HG03442 (cell line): Measurements from ENCODE around the gene CARS2.
A peak's percentile ranks its signal among the peaks of the same experiment; 100 is the strongest.
"Not testable (repeated sequence)": the region's sequence is repeated elsewhere in the genome, so short reads cannot be mapped to it uniquely, and the experiment has no call there.

Experiments
- ATAC-seq: cut with Tn5 transposase; IDR thresholded peaks from one replicate; pipeline ENCODE4 v1.9.1; 2021; ENCODE audit warnings: mild to moderate bottlenecking, moderate library complexity; ENCODE audit not compliant: unreplicated experiment

The CARS2 gene

DNA sequence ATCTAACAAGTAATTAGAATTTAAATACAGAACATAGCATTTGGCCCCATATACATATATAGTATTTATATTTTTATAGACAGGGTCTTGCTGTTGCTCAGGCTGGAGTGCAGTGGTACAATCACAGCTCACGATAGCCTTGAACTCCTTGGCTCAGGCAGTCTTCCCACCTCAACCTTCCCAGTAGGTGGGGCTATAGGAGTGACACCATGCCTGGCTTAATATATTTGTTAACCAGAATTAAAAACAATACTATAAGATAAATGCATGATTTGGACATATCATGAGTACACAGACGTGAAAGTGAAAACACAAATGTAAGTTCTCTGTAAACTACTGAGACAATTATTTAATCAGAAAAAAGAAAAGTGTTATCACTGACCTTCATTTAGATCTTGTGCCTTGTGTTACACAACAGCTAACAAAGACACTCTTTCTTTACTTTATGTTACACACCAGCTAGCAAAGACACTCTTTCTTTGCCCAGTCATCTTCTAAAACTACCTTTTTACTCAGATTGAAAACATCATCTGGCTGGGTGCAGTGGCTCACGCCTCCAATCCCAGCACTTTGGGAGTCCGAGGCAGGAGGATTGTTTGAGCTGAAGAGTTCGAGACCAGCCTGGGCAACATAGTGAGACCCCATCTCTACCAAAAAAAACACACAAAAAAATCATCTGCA, 22.6 kb downstream of the CARS2 start:
- ATAC-seq, result no peak

DNA sequence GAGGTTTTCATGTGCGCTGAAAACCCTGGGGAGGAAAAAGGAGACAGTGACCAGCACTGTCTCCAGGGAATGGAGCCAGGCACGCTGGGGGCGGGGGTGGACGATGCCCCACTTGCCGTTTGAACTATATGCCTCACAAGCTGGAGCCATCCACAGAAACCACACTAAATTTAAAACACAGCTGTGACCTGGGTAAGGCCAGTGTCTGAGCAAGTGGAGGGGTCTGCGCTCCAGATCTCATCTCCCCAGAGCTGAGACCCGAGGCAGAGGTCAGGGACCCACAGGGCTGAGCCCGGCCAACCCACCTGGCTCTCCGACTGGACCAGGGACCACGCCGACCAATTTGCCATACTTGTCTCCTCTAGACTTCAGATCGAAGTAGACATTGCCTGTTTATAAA, 23.2 kb downstream of the CARS2 start:
- no peak for ATAC-seq

DNA sequence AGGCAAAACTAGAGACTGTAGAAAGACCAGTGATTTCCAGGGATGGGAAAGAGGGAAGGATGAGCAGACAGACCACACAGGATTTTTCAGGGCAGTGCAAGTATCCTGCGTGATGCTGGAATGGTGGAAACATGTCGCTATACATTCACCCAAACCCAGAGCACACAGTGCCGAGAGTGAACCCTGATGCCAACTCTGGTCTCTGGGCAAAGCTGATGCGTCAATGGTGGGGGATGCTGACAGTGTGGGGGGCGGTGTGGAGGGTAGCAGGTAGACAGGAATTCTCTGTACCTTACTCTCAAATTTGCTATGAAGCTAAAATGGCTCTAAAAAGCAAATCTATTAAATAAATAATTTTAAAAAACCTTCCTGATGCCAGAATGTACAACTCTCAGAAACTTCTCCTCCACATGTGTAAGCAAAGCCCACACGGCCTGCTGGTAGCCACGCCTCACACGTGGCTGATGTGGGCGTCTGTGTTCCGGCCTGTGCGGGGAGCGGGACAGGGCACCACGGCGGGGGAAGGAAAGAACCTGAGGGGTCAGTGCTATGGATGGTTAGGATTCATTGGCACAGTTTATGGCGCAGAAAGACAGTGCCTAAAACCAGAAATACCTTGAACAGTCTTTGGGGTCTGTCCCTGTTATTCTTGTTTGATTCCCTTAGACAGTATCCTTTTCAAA, 23.9 kb downstream of the CARS2 start:
- no peak for ATAC-seq

DNA sequence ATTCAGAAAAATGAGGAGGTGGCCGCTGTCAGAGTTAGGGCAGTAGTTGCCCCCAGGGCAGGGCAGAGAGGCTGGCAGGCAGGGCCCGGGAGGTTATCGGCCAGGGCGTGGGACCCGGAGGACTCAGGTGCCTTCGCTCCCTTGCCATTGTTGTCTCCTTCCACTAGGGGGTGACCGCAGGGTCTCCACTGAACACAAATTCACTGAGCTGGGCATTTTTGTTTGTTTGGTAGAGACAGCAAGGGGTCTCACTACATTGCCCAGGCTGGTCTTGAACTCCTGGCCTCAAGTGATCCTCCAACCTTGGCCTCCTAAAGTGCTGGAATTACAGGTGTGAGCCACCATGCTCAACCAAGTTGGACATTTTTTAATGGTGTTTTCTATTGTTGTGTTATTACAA, 25.1 kb downstream of the CARS2 start:
- ATAC-seq, result no peak

DNA sequence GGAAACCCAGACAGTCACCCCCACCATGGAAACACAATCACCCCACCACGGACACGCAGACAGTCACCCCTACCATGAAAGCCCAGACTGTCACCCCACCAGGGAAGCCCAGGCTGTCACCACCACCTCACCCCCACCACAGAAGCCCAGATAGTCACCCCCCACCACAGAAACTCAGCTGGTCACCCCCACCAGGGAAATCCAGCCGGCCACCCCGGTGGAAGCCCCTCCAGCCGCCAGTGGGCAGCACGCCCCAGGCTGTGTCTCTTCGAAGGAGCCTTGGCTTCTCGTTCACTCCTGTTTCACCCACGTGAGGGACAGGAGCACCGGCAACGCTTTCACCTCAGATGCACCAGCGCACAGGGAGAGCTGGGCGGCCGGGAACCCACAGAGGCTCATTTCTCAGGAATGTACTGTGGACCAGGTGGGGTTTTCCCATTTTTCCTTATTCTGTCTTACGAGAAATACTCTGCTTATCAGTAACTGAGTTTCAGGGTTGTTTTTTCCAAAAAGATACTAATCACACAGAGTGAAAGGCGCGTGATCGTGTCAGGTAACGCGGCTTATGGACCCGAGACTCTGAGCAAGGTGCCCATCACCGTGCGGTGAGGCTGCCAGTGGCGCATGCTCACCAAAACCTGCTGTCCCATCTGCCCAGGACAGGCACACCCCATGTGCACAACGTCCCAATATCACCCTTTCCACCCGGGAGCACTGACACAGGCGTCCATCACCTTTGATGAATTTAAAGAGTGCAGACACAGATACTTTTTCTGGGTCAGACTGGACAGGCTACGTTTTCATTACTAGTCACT, 28.0 kb downstream of the CARS2 start:
- no peak for ATAC-seq

DNA sequence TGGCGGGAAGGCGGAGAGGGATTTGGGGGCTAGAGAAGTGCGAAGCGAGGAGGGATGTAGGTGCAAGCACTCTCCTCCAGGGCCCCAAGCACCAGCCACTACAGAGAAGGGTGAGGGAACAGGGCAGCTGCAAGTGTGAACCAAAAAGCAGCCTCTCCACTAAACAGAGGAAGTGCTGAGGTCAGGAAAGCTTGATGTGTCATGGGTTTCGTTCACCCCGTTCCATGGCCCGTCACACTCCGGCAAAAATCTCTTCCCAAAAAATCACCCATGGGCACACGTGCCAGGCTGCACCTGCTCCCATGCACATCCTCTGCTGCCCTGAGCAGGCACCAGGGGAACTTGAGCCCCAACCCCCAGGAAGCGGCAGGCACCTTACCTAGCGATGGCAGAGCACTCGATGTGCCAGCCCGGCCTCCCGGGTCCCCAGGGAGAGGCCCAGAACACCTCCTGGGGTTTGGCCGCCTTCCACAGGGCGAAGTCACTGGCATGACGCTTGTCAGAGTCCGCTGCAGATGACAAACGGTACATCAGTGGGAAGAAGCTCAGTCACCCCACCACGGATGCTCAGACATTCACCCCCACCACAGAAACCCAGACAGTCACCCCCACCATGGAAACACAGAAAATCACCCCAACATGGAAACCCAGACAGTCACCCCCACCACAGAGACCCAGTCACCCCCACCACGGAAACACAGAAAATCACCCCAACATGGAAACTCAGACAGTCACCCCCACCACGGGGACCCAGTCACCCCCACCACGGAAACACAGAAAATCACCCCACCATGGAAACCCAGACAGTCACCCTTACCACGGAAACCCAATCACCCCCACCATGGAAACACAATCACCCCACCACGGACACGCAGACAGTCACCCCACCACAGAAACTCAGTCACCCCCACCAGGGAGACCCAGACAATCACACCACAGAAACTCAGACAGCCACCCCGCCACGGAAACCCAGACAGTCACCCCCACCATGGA, 29.0 kb downstream of the CARS2 start:
- peak; percentile 68 for ATAC-seq

DNA sequence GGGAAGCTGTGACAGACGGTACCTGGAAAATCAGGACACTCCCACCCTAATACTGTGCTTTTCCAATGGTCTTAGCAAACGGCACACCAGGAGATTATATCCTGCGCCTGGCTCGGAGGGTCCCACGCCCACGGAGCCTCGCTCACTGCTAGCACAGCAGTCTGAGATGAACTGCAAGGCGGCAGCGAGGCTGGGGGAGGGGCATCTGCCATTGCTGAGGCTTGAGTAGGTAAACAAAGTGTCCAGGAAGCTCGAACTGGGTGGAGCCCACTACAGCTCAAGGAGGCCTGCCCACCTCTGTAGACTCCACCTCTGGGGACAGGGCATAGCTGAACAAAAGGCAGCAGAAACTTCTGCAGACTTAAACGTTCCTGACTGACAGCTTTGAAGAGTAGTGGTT, 36.1 kb downstream of the CARS2 start:
- not testable (repeated sequence) for ATAC-seq

DNA sequence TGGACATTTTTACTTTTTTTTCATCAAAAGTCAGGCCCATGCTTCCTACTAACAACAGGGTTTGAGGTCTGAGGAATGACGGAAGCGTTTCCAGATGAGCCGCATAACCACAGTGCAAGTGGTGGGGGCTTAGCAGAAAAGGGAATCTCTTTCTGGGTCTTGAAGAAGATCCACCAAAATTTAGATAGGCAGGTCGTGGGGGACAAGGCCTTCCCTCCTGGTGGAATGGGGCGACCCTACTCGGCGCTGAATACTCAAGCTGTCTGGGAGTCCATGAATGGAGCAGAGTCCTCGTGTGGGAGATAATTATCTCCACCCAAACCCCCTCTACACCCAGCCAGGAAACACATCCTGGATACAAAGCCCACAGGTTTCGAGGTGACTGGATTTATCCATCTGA, 36.9 kb downstream of the CARS2 start:
- no peak for ATAC-seq

DNA sequence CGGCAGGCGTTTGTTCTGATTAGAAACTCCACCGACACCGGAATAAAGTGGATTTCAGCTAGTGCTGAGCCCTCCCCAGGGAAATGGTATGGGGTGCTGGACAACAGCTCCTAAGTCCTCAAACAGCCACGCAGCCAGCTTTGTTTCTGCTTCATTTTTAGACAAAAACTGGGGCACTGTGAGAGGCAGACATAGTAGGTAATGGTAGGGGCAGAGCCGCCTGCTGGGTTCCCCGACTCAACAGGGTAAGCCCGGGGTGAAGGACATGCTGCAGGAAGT, 39.7 kb downstream of the CARS2 start:
- no peak for ATAC-seq

DNA sequence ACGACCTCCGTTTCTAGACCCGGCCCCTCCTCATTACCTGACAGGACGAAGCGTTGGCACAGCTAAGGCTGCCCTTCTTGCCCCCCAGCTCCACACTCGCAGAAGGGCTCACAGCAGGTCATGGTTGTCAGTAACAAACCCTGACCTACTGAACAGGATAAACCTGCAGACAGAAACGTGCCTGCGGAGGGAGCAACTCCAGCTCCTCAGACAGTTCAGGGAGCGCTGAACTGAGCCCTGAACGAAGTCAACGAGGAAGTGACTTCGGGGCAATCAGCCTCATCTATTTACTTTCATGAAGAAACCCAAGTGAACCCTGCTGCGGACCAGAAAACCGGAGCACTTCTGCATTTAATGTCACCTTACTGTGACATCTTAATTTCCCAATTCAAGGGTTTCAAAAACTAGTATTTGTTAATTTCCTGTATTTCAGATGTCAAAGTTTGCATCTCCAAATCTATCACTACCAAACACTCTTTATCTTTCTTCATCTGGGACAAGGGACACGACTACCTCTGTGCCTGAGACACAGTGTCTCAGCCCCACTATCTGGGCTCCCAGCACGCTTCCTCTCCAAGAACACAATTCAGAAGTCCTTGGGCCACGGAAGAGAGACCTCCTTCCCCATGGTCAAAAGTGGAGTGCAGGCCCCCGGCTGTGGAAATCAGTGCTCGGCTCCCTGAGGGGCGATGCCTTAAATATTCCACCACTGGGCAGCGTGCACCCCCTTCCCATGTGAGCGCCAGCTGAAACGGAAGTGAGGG, 40.2 kb downstream of the CARS2 start:
- ATAC-seq, result no peak

DNA sequence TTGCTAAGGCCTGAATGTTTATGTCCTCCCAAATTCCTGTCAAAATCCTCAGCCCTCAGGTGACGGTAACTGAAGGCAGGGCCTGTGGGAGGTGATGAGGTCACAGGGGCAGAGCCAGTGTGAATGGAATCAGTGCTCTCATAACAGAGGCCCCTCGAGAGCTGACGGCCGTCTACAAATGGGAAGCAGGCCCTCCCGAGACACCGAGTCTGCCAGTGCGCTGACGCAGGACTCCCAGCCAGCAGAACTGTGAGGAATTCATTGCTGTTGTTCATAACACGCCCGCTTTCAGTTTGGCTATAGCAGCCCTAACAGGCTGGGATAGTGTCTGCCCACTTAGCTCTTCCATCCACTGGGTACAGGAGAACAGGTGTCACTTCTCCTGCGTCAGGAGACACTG, 41.2 kb downstream of the CARS2 start:
- no peak for ATAC-seq

DNA sequence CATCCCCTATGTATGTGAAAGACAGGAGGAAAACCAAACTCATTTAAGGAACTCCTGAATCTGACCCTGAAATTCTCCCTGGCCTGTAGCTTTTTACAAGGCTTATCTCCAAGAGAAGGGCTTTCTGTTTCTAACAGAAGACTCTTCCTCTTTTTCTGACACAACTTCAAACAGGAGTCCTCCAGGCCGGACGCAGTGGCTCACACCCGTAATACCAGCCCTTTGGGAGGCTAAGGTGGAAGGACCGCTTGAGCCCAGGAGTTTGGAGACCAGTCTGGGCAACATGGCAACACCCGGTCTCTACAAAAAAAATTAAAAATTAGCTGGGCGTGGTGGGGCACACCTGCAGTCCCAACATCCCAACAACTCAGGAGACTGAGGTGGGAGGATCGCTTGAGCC, 41.9 kb downstream of the CARS2 start:
- ATAC-seq, result no peak

DNA sequence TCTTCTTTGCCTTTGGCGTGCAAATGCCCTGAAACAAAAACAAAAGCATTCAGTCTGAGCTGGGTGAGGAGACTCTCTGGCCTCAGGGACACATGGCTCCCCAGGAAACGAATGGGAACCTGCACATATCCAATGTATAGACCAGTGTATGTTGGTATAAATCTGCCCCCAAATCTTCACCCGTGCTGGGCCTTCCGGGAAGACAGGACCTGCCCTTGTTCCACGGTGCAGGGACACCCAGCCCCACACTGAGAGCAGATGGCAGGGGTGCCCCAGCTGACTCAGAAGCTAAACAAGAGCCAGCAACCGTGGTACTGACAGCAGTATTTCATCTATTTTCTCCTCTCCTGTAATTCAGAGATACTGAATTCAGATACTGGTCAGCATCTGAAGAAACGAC, 42.4 kb downstream of the CARS2 start:
- ATAC-seq, result no peak

DNA sequence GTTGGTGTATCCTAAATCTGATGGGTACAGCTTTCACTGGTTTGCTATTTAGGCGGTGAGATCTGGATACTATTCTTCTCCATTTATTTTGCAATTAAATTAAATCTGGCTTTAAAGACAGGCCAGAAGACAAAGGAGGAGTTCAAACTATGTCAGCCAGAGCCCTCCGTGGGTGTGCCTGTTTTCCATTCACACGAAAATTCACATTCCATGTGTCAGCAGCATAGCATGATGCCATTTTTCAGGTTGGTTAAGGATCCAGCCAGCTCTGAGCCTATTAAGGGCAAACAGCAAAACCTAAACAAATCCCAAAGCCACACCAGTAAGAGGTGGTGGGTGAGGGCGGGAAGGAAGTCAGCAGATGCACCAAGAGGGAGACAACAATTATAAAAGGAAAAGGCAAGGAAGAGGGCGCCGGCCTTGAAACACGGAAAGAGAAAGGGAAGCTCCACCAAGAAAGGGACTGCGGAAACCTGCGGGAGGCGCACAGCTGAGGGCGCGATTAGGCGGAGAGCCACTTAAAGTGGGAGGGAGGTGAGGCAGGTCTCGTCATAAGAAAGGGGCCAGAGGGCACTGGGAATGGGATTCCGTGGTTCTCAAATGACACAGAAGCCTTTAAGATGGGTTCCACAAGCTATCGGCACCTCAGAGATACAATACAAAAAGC, 43.0 kb downstream of the CARS2 start:
- ATAC-seq, result no peak

DNA sequence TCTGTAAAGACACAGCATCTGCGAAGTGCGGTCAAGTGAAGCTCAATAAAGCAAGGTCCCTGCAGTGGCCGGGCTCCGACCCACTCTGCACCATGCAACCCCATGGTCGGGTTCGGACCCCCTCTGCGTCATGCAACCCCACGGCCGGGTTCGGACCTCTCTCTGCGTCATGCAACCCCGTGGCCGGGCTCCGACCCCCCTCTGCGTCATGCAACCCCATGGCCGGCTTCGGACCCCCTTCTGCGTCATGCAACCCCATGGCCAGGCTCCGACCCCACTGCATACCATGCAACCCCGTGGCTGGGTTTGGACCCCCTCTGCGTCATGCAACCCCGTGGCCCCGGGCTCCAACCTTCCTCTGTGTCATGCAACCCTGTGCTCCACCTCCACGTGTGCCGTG, 43.8 kb downstream of the CARS2 start:
- ATAC-seq, result no peak

DNA sequence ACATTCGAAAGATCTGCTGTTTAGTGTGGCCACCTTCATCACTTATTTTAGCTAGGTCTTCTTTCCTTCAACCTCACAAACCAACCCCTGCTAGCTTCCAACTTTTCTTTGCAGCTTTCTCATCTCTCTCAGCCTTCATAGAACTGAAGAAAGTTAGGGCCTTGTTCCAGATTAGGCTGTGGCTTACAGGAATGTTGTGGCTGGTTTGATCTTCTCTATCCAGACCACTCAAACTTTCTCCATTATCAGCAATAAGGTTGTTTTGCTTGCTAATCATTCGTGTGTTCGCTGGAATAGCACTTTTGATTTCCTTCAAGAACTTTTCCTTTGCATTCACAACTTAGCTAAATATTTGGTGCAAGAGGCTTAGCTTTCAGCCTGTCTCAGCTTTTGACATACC, 44.7 kb downstream of the CARS2 start:
- no peak for ATAC-seq

DNA sequence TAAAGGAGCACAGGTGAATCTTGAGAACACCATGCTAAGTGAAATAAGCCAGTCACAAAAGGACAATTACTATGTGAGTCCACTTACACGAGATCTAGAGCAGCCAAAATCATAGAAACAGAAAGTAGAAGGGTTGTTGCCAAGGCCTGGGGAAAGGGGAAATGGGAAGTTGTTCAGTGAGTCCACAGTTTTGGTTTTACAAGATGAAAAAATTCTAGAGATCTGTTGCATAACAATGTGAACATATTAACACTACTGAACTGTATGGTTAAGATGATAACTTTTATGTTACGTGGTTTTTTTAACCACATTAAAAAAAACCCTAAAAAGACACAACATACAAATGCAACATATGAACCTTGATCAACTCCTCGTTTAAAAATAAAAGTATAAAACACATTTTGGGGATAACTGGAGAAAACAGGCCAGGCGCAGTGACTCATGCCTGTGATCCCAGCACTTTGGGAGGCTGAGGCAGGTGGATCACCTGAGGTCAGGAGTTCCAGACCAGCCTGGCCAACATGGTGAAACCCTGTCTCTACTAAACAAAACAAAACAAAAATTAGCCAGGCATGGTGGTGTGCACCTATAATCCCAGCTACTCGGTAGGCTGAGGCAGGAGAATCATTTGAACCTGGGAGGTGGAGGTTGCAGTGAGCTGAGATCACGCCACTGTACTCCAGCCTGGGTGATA, 47.6 kb downstream of the CARS2 start:
- ATAC-seq, result peak; percentile 84

DNA sequence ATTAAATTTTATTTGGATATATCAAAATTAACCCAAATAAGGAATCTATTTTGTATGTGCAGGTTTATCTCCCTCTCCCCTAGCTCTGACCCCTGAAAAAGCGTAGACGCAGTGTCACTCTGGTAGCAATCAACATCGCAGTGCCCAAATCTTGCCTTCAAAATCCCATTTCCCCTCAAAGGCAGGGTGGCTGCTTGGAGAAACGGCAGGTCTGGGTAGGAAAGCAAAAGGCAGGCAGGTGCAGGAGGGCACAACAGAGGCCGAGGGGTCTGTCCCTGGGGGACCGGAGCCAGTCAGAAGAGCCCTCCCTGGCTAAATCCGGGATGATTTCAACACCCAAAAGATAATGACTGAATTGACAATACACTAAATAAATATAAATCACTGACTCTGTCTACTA, 48.7 kb downstream of the CARS2 start:
- no peak for ATAC-seq

DNA sequence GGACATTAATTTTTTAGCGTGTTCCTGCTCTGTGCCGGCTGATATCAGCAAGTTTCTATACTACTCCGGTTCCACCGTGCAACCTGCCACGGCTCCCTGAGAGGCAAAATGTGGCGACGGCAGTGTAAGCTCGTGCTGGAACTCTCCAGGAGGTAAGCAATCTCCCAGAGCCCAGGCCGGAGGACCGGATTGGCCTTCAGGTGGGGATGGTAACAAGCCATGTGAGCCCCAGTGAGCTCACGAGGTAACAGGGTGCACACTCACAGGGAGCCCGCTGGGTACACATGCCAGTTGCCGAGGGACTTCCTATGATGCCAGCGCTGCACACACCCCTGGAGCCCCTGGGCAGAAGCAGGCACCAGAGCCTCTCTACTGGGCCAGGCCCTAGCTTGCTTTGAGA, 52.1 kb downstream of the CARS2 start:
- ATAC-seq, result no peak
